ENCODE measurements around the gene LMNB1.
"Not testable (repeated sequence)": the region's sequence is repeated elsewhere in the genome, so short reads cannot be mapped to it uniquely, and the experiment has no call there.

Gene LMNB1

GRCh38 chr5:126848253-126848652 lies 71.3 kb downstream of the LMNB1 start:
- TF ChIP-seq, protein P1, sequence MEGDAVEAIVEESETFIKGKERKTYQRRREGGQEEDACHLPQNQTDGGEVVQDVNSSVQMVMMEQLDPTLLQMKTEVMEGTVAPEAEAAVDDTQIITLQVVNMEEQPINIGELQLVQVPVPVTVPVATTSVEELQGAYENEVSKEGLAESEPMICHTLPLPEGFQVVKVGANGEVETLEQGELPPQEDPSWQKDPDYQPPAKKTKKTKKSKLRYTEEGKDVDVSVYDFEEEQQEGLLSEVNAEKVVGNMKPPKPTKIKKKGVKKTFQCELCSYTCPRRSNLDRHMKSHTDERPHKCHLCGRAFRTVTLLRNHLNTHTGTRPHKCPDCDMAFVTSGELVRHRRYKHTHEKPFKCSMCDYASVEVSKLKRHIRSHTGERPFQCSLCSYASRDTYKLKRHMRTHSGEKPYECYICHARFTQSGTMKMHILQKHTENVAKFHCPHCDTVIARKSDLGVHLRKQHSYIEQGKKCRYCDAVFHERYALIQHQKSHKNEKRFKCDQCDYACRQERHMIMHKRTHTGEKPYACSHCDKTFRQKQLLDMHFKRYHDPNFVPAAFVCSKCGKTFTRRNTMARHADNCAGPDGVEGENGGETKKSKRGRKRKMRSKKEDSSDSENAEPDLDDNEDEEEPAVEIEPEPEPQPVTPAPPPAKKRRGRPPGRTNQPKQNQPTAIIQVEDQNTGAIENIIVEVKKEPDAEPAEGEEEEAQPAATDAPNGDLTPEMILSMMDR (IDR thresholded peaks at IDR 0.05; ENCODE audit: control insufficient read depth, insufficient read depth, low read depth, low read length, missing control alignments): no peak

GRCh38 chr5:126849101-126849678 lies 72.3 kb downstream of the LMNB1 start:
- TF ChIP-seq, protein P1 (IDR thresholded peaks at IDR 0.05; ENCODE audit: control insufficient read depth, insufficient read depth, low read depth, low read length, missing control alignments): no peak
- DNase-seq (ENCODE audit: low read depth): no peak
- H3K4me3 ChIP-seq (ENCODE audit: control insufficient read depth, low read depth, low read length): no peak overlapping the region

More at GRCh38 chr5:126848253-126848652, 71.3 kb downstream of the LMNB1 start:
- no peak for DNase-seq (ENCODE audit: low read depth)
- H3K4me3 ChIP-seq (ENCODE audit: control insufficient read depth, low read depth, low read length): no peak overlapping the region

DNA sequence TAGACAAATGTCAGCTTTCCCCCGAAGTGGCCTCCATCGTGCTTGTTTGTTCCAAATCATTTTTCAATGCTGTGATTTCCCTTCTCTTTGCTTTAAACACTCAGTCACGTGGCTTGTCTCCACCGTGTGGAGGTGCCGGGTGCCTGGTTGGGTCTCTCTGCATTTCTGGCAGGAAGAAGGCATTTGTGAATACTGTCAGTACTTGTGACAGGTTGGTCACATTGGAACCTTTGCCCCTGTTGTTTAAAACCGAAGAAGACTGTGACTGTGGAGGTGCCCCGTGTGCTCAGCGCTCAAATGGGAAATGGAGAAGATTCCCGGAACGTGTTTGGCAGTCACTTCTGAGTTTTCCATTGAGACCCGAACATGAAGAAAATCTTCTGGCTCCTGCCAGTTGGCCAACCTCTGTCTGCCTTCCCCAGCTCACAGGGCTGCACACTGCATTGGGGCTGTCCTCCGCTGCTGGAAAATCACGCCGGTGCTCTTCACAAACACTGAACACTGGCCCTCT lies 74.6 kb downstream of the LMNB1 start:
- H3K4me3 ChIP-seq (ENCODE audit: control insufficient read depth, low read depth, low read length): no peak overlapping the region
- TF ChIP-seq, protein P1 (IDR thresholded peaks at IDR 0.05; ENCODE audit: control insufficient read depth, insufficient read depth, low read depth, low read length, missing control alignments): no peak
- DNase-seq (ENCODE audit: low read depth): no peak

GRCh38 chr5:126852091-126852571 lies 75.2 kb downstream of the LMNB1 start:
- TF ChIP-seq, protein P1 (IDR thresholded peaks at IDR 0.05; ENCODE audit: control insufficient read depth, insufficient read depth, low read depth, low read length, missing control alignments): no peak
- no peak for DNase-seq (ENCODE audit: low read depth)
- H3K4me3 ChIP-seq (ENCODE audit: control insufficient read depth, low read depth, low read length): no peak overlapping the region

DNA sequence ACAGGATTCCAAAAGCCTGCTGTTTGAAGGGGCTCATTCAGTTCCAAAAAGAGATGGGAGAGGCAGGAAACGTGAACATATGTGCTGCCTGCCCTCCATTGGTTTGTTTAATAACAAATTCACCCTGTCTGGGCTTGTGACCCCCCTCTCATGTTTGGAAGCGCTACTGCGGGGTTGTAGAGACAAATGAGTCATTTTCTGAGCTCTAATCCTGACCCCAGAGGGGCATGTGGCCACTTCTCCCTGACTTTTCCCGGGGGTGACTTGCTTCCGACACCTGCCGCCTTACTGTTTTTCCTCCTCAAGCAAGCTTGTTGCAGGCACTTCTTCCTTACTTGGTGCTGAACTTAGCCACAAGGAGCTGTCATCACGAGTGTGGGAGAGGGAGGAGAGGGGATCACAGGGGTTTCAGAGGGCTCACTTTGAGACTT lies 75.9 kb downstream of the LMNB1 start:
- DNase-seq (ENCODE audit: low read depth): no peak

DNA sequence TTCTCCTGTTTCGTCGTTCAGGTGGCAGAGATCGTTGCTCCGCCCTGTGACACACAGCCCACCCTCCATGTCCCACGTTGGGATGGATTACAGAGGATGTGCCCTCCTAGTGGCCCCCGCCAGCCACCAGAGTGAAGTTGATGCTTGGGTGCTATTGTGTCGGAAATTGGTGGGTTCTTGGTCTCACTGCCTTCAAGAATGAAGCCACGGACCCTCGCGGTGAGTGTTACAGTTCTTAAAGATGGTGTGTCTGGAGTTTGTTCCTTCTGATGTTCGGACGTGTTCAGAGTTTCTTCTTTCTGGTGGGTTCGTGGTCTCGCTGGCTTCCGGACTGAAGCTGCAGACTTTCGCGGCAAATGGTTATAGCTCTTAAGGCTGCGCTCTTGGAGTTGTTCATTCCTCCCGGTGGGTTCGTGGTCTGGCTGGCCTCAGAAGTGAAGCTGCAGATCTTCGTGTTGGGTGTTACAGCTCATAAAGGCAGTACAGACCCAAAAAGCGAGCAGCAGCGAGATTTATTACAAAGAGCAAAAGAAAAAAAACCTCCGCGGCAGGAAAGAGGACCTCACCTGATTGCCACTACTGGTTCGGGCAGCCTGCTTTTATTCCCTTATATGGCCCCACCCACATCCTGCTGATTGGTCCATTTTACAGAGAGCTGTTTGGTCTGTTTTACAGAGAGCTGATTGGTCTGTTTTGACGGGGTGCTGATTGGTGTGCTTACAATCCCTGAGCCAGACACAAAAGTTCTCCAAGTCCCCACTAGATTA lies 76.8 kb downstream of the LMNB1 start:
- H3K4me3 ChIP-seq (ENCODE audit: control insufficient read depth, low read depth, low read length); DNase-seq (ENCODE audit: low read depth): not testable (repeated sequence)

More for the DNA sequence above, 75.9 kb downstream of the LMNB1 start:
- no peak overlapping the region for H3K4me3 ChIP-seq (ENCODE audit: control insufficient read depth, low read depth, low read length)
- TF ChIP-seq, protein P1 (IDR thresholded peaks at IDR 0.05; ENCODE audit: control insufficient read depth, insufficient read depth, low read depth, low read length, missing control alignments): no peak

- TF ChIP-seq, protein P1 (IDR thresholded peaks at IDR 0.05; ENCODE audit: control insufficient read depth, insufficient read depth, low read depth, low read length, missing control alignments): no peak
- no peak overlapping the region for H3K4me3 ChIP-seq (ENCODE audit: control insufficient read depth, low read depth, low read length)
- DNase-seq (ENCODE audit: low read depth): no peak
Observed at GRCh38 chr5:126854526-126855110, 77.7 kb downstream of the LMNB1 start.

Measured in AG09309 (cell line).